ENCODE results near the gene RAD23B. TPM values are rescaled to one million over a fixed set of nuclear protein-coding genes. Genes with fewer than 3 reads are reported as not detected.

Gene RAD23B
- total RNA-seq (2014; rRNA removed; shearing (Covaris generic)), result 122 and 124 TPM in 2 replicates
- 16.8 and 18.9 TPM in 2 replicates for polyA plus RNA-seq (2016; fragmentation: Nextera tagmentation; extraction: Ambion mirVana)

GRCh38 chr9:107282759-107283622 is at the start of gene RAD23B:
Gene RAD23B (plus strand): TSS chr9:107283279. CDS start chr9:107283630, 351 bp downstream.
- 1% methylated on average over 53 to 74 of the region's 101 CpGs for WGBS, 2 experiments (ENCODE audit: low coverage in 1 of 2, low lambda C conversion rate in 2 of 2, missing lambda C conversion rate in 2 of 2)
- Histone ChIP-seq H3K27me3 (replicated peaks; ENCODE audit: insufficient read depth) (no peaks in the 10 kb centered on the region), H3K4me2 (ENCODE audit: unreplicated experiment) (peak within 1 kb of the TSS; percentile 95), H4K20me1 (ENCODE audit: insufficient read depth) (peaks cover 30% of the 10 kb centered on the region), H2AFZ (peak within 1 kb of the TSS; percentile 88), H3K9me3 (ENCODE audit: low read depth) (no peaks in the 10 kb centered on the region), H3K9ac (peak within 1 kb of the TSS; percentile 98), H3K27ac (peak within 1 kb of the TSS; percentile 89), H3K79me2 (ENCODE audit: insufficient read depth) (peaks cover 53% of the 10 kb centered on the region), H3K4me3 (peak within 1 kb of the TSS; percentile 95), H3K9me2 (ENCODE audit: insufficient read depth) (no peaks in the 10 kb centered on the region), H3F3A (ENCODE audit: insufficient read depth) (peaks cover 26% of the 10 kb centered on the region), H3K36me3 (ENCODE audit: low read depth) (peaks cover 3% of the 10 kb centered on the region; the same call in 1 of the 2 replicates), H3K4me1 (ENCODE audit: insufficient read depth) (peaks cover 42% of the 10 kb centered on the region)
- TF ChIP-seq EZH2phosphoT487 (IDR thresholded peaks at IDR 0.05; ENCODE audit: insufficient read depth, low read depth), result no peak
- no peak for TF ChIP-seq EZH2 (IDR thresholded peaks at IDR 0.05; ENCODE audit: insufficient read depth, poor library complexity, severe bottlenecking)
- DNase-seq, result peak; percentile 99
- in situ Hi-C loops (cut with MboI), result no loop called here

DNA sequence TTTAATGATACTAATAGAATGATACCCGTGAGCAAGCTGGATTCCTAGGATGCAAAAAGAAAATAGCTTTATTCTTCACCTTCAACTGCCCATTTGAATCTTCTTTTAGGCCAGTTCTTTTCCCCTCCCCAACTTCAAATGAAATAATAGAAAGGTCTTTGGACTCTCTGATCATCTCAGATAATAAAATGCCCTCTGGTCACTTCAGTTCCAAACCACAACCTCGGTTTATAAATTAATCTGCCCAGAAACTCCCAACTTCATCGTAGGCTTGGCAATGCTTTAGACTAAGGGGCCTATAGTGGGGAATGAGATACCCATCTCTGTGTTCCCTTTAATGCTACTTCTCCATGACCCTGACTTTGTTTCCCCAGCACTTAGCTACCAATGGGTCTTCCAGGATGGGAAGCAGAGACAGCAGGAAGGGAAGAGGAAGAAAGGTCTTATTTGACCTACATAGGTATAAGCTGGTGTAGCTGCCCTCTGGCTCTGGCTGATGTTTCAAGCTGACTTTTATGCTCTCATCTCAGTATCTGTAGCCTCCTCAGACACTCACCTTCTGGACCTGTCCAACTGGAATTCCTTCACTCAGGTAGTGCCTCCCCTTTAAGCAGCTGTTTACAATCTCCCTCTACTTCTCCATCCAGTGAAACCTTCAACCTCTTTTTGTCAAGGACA is 47.2 kb upstream of the RAD23B start:
- TF ChIP-seq EZH2phosphoT487 (IDR thresholded peaks at IDR 0.05; ENCODE audit: insufficient read depth, low read depth), result no peak
- no peak for TF ChIP-seq EZH2 (IDR thresholded peaks at IDR 0.05; ENCODE audit: insufficient read depth, poor library complexity, severe bottlenecking)
- Histone ChIP-seq H3K9me2 (ENCODE audit: insufficient read depth) (no peaks in the 10 kb centered on the region), H3F3A (ENCODE audit: insufficient read depth) (no peaks in the 10 kb centered on the region), H3K9me3 (ENCODE audit: low read depth) (no peaks in the 10 kb centered on the region), H3K36me3 (ENCODE audit: low read depth) (no peaks in the 10 kb centered on the region), H3K27ac (no peak overlapping the region), H2AFZ (no peak overlapping the region), H3K9ac (no peak overlapping the region), H3K27me3 (replicated peaks; ENCODE audit: insufficient read depth) (0 out of 2 replicates have a peak, but pooled peaks cover 2% of the 10 kb centered on the region), H3K4me2 (ENCODE audit: unreplicated experiment) (no peak overlapping the region), H3K4me1 (ENCODE audit: insufficient read depth) (peaks cover 14% of the 10 kb centered on the region), H3K4me3 (no peak overlapping the region), H4K20me1 (ENCODE audit: insufficient read depth) (no peaks in the 10 kb centered on the region), H3K79me2 (ENCODE audit: insufficient read depth) (no peaks in the 10 kb centered on the region)
- in situ Hi-C loops (cut with MboI), result no loop called here
- 83 to 93% methylated on average over 3 of the region's 3 CpGs for WGBS, 2 experiments (ENCODE audit: low coverage in 1 of 2, low lambda C conversion rate in 2 of 2, missing lambda C conversion rate in 2 of 2)
- DNase-seq, result no peak

- Histone ChIP-seq H3F3A (ENCODE audit: insufficient read depth) (peaks cover 5% of the 10 kb centered on the region), H3K9me3 (ENCODE audit: low read depth) (no peaks in the 10 kb centered on the region), H3K27me3 (replicated peaks; ENCODE audit: insufficient read depth) (no peaks in the 10 kb centered on the region), H3K4me2 (ENCODE audit: unreplicated experiment) (no peak overlapping the region), H3K79me2 (ENCODE audit: insufficient read depth) (no peaks in the 10 kb centered on the region), H3K4me3 (no peak overlapping the region), H3K4me1 (ENCODE audit: insufficient read depth) (peaks cover 20% of the 10 kb centered on the region), H3K9me2 (ENCODE audit: insufficient read depth) (no peaks in the 10 kb centered on the region), H3K27ac (no peak overlapping the region), H4K20me1 (ENCODE audit: insufficient read depth) (no peaks in the 10 kb centered on the region), H2AFZ (no peak overlapping the region), H3K9ac (no peak overlapping the region), H3K36me3 (ENCODE audit: low read depth) (no peaks in the 10 kb centered on the region)
- in situ Hi-C loops (cut with MboI), result no loop called here
- DNase-seq, result peak; percentile 56
- WGBS, 2 experiments (ENCODE audit: low coverage in 1 of 2, low lambda C conversion rate in 2 of 2, missing lambda C conversion rate in 2 of 2), result 74 to 75% methylated on average over 6 of the region's 6 CpGs
- TF ChIP-seq EZH2 (IDR thresholded peaks at IDR 0.05; ENCODE audit: insufficient read depth, poor library complexity, severe bottlenecking), result no peak
Measured at GRCh38 chr9:107237873-107238272, 45.2 kb upstream of the RAD23B start.

- WGBS, 2 experiments (ENCODE audit: low coverage in 1 of 2, low lambda C conversion rate in 2 of 2, missing lambda C conversion rate in 2 of 2), result 71 to 81% methylated on average over 2 of the region's 2 CpGs
- Histone ChIP-seq H2AFZ (no peak overlapping the region), H3K27ac (no peak overlapping the region), H4K20me1 (ENCODE audit: insufficient read depth) (no peaks in the 10 kb centered on the region), H3K36me3 (ENCODE audit: low read depth) (no peaks in the 10 kb centered on the region), H3K4me3 (no peak overlapping the region), H3K4me2 (ENCODE audit: unreplicated experiment) (no peak overlapping the region), H3K4me1 (ENCODE audit: insufficient read depth) (peaks cover 35% of the 10 kb centered on the region), H3F3A (ENCODE audit: insufficient read depth) (peaks cover 20% of the 10 kb centered on the region), H3K27me3 (replicated peaks; ENCODE audit: insufficient read depth) (no peaks in the 10 kb centered on the region), H3K79me2 (ENCODE audit: insufficient read depth) (no peaks in the 10 kb centered on the region), H3K9me3 (ENCODE audit: low read depth) (no peaks in the 10 kb centered on the region), H3K9me2 (ENCODE audit: insufficient read depth) (no peaks in the 10 kb centered on the region), H3K9ac (no peak overlapping the region)
- in situ Hi-C loops (cut with MboI), result no loop called here
- TF ChIP-seq EZH2 (IDR thresholded peaks at IDR 0.05; ENCODE audit: insufficient read depth, poor library complexity, severe bottlenecking) (no peak), EZH2phosphoT487 (IDR thresholded peaks at IDR 0.05; ENCODE audit: insufficient read depth, low read depth) (no peak)
- DNase-seq, result peak; percentile 33
Measured at GRCh38 chr9:107239474-107239873, 43.6 kb upstream of the RAD23B start.

Measured in GM23248 (cell line).